Measurements from ENCODE around the gene MACF1.
A peak's percentile ranks its signal among the peaks of the same experiment; 100 is the strongest.

Gene MACF1

GRCh38 chr1:39376656-39377055 is 172.2 kb downstream of the MACF1 start:
- peaks cover 61% of the 10 kb centered on the region for H3K36me3 ChIP-seq (replicated peaks)

GRCh38 chr1:39378377-39378776 is 173.9 kb downstream of the MACF1 start:
- Histone ChIP-seq H3K27me3 (replicated peaks) (no peaks in the 10 kb centered on the region), H3K4me3 (ENCODE audit: low read depth, low read length) (no peak overlapping the region), H3K36me3 (replicated peaks) (peaks cover 64% of the 10 kb centered on the region), H3K27ac (no peak overlapping the region)
- TF ChIP-seq, protein P1, sequence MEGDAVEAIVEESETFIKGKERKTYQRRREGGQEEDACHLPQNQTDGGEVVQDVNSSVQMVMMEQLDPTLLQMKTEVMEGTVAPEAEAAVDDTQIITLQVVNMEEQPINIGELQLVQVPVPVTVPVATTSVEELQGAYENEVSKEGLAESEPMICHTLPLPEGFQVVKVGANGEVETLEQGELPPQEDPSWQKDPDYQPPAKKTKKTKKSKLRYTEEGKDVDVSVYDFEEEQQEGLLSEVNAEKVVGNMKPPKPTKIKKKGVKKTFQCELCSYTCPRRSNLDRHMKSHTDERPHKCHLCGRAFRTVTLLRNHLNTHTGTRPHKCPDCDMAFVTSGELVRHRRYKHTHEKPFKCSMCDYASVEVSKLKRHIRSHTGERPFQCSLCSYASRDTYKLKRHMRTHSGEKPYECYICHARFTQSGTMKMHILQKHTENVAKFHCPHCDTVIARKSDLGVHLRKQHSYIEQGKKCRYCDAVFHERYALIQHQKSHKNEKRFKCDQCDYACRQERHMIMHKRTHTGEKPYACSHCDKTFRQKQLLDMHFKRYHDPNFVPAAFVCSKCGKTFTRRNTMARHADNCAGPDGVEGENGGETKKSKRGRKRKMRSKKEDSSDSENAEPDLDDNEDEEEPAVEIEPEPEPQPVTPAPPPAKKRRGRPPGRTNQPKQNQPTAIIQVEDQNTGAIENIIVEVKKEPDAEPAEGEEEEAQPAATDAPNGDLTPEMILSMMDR (IDR thresholded peaks at IDR 0.05; ENCODE audit: low read depth, low read length, missing control alignments), result peak; percentile 68
- in situ Hi-C loops (cut with HindIII; ENCODE audit: low pct_ligation_motif_present, low sequenced_read_pairs), result no loop called here
- DNase-seq, result no peak

More at GRCh38 chr1:39376656-39377055, 172.2 kb downstream of the MACF1 start:
- DNase-seq, result no peak
- Histone ChIP-seq H3K27ac (no peak overlapping the region), H3K27me3 (replicated peaks) (no peaks in the 10 kb centered on the region), H3K4me3 (ENCODE audit: low read depth, low read length) (no peak overlapping the region)
- TF ChIP-seq, protein P1 (IDR thresholded peaks at IDR 0.05; ENCODE audit: low read depth, low read length, missing control alignments), result no peak
- in situ Hi-C loops (cut with HindIII; ENCODE audit: low pct_ligation_motif_present, low sequenced_read_pairs), result no loop called here

GRCh38 chr1:39379187-39379586 is 174.7 kb downstream of the MACF1 start:
- Histone ChIP-seq H3K36me3 (replicated peaks) (peaks cover 62% of the 10 kb centered on the region), H3K4me3 (ENCODE audit: low read depth, low read length) (no peak overlapping the region), H3K27me3 (replicated peaks) (no peaks in the 10 kb centered on the region), H3K27ac (no peak overlapping the region)
- in situ Hi-C loops (cut with HindIII; ENCODE audit: low pct_ligation_motif_present, low sequenced_read_pairs), result no loop called here
- TF ChIP-seq, protein P1 (IDR thresholded peaks at IDR 0.05; ENCODE audit: low read depth, low read length, missing control alignments), result no peak
- no peak for DNase-seq

- H3K4me3 ChIP-seq (ENCODE audit: low read depth, low read length), result no peak overlapping the region
- no peaks in the 10 kb centered on the region for H3K27me3 ChIP-seq (replicated peaks)
- H3K36me3 ChIP-seq (replicated peaks), result peaks cover 57% of the 10 kb centered on the region
- DNase-seq, result no peak
- H3K27ac ChIP-seq, result no peak overlapping the region
- TF ChIP-seq, protein P1 (IDR thresholded peaks at IDR 0.05; ENCODE audit: low read depth, low read length, missing control alignments), result no peak
- in situ Hi-C loops (cut with HindIII; ENCODE audit: low pct_ligation_motif_present, low sequenced_read_pairs), result no loop called here
Measured at GRCh38 chr1:39380036-39380435, 175.5 kb downstream of the MACF1 start.

DNA sequence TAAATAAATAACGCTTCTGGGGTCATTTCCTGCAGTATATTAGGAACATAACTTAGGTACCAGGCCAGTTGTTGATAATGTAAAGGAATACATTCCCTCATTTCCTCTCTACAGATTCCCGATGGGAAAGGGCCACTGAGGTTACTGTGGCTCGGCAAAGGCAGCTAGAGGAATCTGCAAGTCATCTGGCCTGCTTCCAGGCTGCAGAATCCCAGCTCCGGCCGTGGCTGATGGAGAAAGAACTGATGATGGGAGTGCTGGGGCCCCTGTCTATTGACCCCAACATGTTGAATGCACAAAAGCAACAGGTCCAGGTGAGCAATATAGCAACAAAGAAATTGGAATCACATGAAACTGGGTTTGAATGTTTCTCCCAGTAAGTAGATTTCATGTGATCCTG is 177.3 kb downstream of the MACF1 start:
- peak overlapping the region; percentile 32 for H3K27ac ChIP-seq
- in situ Hi-C loops (cut with HindIII; ENCODE audit: low pct_ligation_motif_present, low sequenced_read_pairs), result no loop called here
- peak; percentile 65 for DNase-seq
- TF ChIP-seq, protein P1 (IDR thresholded peaks at IDR 0.05; ENCODE audit: low read depth, low read length, missing control alignments), result no peak
- no peaks in the 10 kb centered on the region for H3K27me3 ChIP-seq (replicated peaks)
- no peak overlapping the region for H3K4me3 ChIP-seq (ENCODE audit: low read depth, low read length)
- H3K36me3 ChIP-seq (replicated peaks), result peaks cover 60% of the 10 kb centered on the region

- Histone ChIP-seq H3K27ac (peak overlapping the region; percentile 62), H3K36me3 (replicated peaks) (peaks cover 58% of the 10 kb centered on the region), H3K27me3 (replicated peaks) (no peaks in the 10 kb centered on the region), H3K4me3 (ENCODE audit: low read depth, low read length) (no peak overlapping the region)
- no peak for DNase-seq
- in situ Hi-C loops (cut with HindIII; ENCODE audit: low pct_ligation_motif_present, low sequenced_read_pairs), result no loop called here
- TF ChIP-seq, protein P1 (IDR thresholded peaks at IDR 0.05; ENCODE audit: low read depth, low read length, missing control alignments), result no peak
Measured at GRCh38 chr1:39384305-39384704, 179.8 kb downstream of the MACF1 start.
